ENCODE results near the gene SSX5.
"Not testable (repeated sequence)": the region's sequence is repeated elsewhere in the genome, so short reads cannot be mapped to it uniquely, and the experiment has no call there.

SSX5 gene

DNA sequence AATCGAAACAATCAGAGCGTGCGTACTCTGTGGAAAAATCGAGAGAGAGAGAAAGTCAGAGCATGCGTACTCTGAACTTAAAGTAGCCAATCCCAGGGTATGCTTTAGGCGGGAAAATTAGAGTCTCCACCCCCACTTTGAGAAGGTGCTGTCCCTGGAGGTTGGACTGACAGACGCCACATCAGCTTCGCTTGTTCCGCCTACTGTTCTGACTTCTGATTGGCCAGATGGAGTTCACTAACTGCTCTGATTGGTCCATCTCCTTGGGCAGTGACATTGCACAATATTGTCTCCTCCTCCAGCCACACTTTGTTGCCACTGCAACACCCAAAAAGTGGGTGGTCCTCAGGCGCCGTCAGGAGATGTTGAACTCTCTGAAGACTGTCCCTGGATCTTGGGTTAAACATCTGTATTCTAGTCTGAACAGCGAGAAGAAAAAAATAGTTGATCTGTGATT, at the start of gene SSX5:
Gene SSX5, minus strand, starts transcription at position 51 of the 457 bp plus-strand sequence. CDS start 1,437 bp downstream, outside the sequence.
- H3K4me3 ChIP-seq (ENCODE audit: low read depth, low read length) = no peak within 1 kb of the TSS
- DNase-seq (ENCODE audit: low read depth) = no peak

DNA sequence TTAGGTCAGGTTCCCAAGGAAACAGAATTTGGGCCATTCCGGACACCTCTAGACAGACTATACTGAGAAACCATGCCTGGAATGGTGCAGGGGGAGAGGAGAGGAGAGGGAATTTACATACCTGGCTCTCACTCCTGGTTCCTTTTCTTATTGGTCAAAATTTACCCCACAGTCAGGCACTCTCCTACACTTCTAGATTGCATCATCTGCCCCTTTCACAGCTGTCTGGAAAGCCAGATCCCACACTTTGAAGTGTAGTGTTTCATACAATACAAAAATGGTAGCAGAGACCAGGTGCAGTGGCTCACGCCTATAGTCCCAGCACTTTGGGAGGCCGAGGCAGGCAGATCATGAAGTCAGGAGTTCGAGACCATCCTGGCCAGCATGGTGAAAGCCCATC, 27.6 kb upstream of the SSX5 start:
- not testable (repeated sequence) for H3K4me3 ChIP-seq (ENCODE audit: low read depth, low read length); DNase-seq (ENCODE audit: low read depth)

GRCh38 chrX:48214341-48214740, 17.7 kb upstream of the SSX5 start:
- not testable (repeated sequence) for H3K4me3 ChIP-seq (ENCODE audit: low read depth, low read length); DNase-seq (ENCODE audit: low read depth)

- not testable (repeated sequence) for DNase-seq (ENCODE audit: low read depth)
Measured at GRCh38 chrX:48190024-48190423, 6.6 kb downstream of the SSX5 start.

DNA sequence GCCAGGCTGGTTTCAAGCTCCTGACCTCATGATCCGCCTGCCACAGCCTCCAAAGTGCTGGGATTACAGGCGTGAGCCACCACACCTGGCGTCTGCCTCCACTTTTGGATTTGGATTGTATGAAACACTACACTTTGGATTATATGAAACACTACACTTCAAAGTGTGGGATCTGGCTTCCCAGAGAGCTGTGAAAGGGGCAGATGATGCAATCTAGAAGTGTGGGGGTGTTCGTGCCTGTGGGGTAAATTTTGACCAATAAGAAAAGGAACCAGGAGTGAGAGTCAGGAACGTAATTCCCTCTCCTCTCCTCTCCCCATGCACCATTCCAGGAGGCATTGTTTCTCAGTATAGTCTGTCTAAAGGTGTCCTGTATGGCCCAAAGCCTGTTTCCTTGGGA, 14.7 kb downstream of the SSX5 start:
- not testable (repeated sequence) for DNase-seq (ENCODE audit: low read depth); H3K4me3 ChIP-seq (ENCODE audit: low read depth, low read length)

More at GRCh38 chrX:48190024-48190423, 6.6 kb downstream of the SSX5 start:
- H3K4me3 ChIP-seq (ENCODE audit: low read depth, low read length) = not testable (repeated sequence)

DNA sequence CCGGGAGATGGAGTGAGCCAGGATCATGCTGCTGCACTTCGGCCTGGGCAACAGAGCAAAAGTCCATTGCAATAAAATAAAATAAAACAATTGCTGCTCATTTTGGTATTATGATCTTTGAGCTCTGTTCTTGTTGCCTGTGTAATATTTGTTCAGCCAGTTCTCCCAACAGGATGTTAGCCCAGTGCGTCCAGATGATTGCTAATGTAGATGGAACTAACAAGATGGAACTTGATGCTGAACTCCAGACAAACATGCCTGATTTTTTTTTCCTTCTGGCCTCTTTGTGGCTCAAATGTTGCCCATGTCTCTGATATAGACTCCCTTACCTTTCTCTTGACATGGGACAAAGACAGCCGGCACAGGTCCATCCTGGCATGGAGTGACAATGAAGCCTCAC, 15.8 kb downstream of the SSX5 start:
- H3K4me3 ChIP-seq (ENCODE audit: low read depth, low read length) = no peak overlapping the region
- DNase-seq (ENCODE audit: low read depth) = no peak

DNA sequence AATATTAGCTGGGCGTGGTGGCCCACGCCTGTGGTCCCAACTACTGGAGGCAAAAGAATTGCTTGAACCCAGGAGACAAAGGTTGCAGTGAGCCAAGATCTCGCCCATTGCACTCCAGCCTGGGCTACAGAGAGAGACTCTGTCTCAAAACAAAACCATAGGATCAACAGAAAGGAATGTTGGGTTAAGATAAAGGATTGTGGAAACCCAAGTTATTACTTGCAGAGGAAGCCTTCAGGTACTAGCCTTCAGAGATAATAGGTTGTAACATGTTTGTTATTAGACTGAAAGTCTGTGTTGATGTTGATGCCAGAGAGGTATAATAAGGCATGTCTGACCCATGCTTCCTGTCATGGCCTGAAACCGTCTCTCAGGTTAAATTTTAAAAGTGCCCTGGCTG, 16.9 kb downstream of the SSX5 start:
- no peak overlapping the region for H3K4me3 ChIP-seq (ENCODE audit: low read depth, low read length)
- DNase-seq (ENCODE audit: low read depth) = no peak

DNA sequence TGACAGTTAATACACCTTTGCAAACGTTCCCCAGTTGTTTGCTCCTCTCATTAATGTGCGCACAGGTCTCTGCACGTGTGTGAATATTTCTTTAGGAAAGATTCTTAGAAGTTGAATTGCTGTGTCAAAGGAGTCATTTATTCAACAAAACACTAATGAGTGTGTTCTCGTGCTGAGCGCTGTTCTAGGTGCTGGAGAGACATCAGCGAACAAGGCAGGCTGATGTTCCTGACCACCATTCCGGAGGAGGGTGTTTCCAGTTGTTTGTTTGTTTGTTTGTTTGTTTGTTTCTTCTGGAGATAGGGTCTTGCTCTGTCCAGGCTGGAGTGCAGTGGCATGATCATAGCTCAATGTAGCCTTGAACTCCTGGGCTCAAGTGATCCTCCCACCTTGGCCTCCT, 30.3 kb downstream of the SSX5 start:
- not testable (repeated sequence) for DNase-seq (ENCODE audit: low read depth); H3K4me3 ChIP-seq (ENCODE audit: low read depth, low read length)

DNA sequence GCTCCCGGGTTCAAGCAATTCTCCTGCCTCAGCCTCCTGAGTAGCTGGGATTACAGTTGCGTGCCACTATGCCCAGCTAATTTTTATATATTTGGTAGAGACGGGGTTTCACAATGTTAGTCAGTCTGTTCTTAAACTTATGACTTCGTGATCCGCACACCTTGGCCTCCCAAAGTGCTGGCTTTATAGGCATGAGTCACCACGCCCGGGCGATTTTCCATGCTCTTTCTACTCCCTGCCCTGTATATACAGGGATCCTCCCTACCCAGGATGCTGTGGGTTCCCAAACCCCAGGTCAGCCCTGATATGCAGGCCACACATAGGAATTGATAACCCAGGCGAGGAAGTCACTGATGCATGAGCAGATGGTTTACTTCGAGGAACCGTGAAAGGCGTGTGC, 31.4 kb downstream of the SSX5 start:
- DNase-seq (ENCODE audit: low read depth) = no peak
- no peak overlapping the region for H3K4me3 ChIP-seq (ENCODE audit: low read depth, low read length)

DNA sequence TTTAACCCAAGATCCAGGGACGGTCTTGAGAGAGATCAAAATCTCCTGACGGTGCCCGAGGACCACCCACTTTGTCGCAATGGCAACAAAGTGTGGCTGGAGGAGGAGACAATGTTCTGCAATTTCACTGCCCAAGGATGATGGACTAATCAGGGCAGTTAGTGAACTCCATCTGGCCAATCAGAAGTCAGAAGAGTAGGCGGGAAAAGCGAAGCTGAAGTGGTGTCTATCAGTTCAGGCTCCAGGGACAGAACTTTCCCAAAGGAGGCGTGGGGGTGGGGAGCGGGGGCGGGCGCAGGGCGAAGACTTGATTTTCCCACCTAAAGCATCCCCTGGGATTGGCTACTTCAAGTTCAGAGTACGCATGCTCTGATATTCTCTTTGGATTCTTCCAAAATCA, 40.6 kb downstream of the SSX5 start:
- no peak overlapping the region for H3K4me3 ChIP-seq (ENCODE audit: low read depth, low read length)
- no peak for DNase-seq (ENCODE audit: low read depth)

GRCh38 chrX:48154796-48155195, 41.8 kb downstream of the SSX5 start:
- DNase-seq (ENCODE audit: low read depth) = no peak
- H3K4me3 ChIP-seq (ENCODE audit: low read depth, low read length) = no peak overlapping the region

DNA sequence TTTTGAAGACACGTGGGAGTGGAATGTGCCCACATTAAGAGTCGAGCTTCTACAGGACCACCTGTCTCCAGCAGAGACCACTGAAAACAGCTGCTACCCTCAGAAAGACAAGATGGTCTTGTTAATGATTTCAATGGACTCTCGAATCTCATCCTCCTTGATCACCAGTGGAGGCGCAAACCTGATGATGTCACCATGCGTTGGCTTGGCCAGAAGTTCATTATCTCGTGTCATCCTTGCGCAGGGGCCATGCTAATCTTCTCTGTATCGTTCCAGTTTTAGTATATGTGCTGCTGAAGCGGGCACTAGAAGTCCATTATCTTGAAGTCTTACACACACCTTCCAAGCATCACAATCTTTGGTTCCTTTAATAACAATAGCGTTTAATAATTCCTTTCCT, 42.8 kb downstream of the SSX5 start:
- no peak for DNase-seq (ENCODE audit: low read depth)
- no peak overlapping the region for H3K4me3 ChIP-seq (ENCODE audit: low read depth, low read length)

- not testable (repeated sequence) for DNase-seq (ENCODE audit: low read depth); H3K4me3 ChIP-seq (ENCODE audit: low read depth, low read length)
Measured at GRCh38 chrX:48142697-48143096, 53.9 kb downstream of the SSX5 start.

DNA sequence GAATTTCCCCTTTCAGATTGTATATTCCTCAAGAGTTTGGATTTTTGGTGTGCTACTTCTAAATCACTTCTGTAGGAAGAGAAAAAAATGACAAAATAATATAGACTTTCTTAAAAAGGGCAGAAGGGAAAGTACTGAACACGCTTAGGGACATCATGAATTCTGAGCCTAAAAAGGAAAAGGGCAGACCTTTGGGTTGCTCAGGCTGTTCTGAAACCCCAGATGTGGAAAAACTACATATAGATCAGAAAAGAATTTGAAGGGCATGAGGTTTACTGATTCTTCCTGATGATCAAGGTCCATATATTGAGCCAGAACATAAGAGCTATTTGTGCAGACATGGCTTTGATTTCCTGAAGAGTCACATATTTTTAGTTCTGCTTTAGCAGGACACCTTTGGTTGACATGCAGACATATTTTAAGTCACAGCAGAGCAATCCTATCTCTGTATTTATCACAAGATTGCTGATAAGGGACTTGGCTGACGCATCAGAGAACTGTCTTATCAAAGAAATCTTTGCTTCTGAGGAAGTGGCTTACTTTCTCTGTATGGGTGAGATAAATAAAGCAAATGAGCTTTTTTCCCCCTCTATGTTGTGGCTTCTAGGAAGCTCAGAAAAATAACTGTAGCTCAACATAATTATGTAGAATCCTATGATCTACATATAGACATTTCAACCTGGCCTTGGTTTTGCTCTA, 54.6 kb downstream of the SSX5 start:
- not testable (repeated sequence) for H3K4me3 ChIP-seq (ENCODE audit: low read depth, low read length); DNase-seq (ENCODE audit: low read depth)

DNA sequence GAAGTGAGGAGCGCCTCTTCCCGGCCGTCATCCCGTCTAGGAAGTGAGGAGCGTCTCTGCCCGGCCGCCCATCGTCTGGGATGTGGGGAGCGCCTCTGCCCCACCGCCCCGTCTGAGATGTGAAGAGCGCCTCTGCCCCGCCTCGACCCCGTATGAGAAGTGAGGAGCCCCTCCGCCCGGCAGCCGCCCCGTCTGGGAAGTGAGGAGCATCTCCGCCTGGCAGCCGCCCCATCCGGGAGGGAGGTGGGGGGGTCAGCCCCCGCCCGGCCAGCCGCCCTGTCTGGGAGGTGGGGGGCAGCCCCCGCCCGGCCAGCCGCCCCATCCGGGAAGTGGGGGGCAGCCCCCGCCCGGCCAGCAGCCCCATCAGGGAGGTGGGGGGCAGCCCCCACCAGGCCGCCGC, 57.5 kb downstream of the SSX5 start:
- H3K4me3 ChIP-seq (ENCODE audit: low read depth, low read length); DNase-seq (ENCODE audit: low read depth): not testable (repeated sequence)

Measured in skeletal muscle cell (primary cell).